Activated CD4-positive, alpha-beta T cell treated with anti-CD3 and anti-CD28 coated beads, Interleukin-2, amount 50 U/mL, for 16 hours (primary cell): ENCODE measurements around the gene RPUSD1.

Experiments
- DNase-seq: peaks from one replicate; pipeline ENCODE4 v3.0.0-alpha.2; 2020

Gene RPUSD1

DNA sequence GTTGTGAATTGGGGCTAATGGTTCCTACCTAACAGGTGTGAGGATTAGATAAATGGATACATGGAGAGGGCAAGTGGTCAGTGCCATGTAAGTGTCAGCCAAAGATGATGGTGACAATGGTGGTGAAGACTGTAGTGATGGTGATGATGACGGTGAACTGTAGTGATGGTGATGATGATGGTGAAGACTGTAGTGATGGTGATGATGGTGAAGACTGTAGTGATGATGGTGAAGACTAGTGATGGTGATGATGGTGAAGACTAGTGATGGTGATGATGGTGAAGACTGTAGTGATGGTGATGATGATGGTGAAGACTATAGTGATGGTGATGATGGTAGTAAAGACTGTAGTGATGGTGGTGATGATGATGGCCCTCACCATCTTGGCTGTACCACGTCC, 30.4 kb upstream of the RPUSD1 start:
- DNase-seq: no peak

DNA sequence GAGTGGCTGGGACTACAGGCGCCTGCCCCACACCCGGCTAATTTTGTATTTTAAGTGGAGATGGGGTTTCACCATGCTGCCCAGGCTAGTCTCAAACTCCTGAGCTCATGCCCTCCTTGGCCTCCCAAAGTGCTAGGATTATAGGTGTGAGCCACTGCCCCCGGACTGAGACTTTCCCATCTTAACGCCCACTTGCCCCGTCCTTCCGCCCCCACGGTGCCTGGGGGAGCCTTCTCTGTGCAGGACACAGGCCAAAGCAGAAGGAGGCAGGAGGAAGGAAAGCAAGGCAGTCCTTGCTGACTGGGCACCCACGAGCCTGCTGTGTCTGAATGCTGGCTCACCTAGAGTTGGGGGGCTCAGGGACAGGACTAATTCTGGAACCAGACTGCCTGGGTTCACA, 30.0 kb upstream of the RPUSD1 start:
- DNase-seq: no peak

DNA sequence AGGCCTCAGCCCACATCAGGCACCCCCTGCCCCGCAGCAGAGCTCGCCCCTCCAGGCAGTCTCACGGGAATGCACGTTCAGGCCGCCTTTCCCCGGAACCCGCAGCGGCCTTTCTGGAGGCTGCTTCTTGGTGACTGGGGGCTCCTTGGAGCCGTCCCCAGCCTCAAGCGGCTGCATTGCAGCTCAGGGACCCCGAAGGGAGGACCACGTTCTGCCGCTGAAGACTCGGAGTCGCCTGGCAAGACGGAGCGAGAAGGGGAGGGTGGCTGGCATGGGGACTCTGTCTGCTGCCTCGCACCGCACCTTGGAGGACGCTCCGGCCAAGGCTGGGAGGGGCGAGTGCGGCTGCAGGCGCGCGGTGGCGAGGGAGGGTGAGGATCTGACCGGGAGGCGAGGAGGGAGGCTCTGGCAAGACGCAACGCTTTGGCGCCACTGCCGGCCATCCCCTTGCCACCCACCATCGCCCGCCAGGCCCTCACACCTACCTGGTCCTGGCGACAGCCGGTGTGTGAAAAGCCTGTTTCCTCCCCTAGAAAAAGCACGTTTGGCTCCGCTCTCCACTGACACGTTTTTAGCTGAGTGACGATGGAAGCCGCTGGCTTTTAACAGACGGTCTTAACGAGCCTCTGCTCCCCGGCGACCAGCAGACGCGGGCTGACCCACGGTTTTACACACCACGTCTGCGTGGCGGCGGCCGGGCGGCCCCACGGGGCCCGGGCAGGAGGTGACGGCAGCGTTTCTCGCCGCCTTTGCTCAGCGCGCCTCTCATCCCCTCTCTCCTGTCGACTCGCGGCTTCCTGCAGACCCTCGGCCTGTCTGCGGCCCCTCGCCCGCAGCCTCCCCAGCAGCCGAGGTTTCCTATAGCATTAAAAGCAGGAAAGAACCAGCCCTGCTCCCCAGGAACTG, 29.1 kb upstream of the RPUSD1 start:
- DNase-seq: no peak

DNA sequence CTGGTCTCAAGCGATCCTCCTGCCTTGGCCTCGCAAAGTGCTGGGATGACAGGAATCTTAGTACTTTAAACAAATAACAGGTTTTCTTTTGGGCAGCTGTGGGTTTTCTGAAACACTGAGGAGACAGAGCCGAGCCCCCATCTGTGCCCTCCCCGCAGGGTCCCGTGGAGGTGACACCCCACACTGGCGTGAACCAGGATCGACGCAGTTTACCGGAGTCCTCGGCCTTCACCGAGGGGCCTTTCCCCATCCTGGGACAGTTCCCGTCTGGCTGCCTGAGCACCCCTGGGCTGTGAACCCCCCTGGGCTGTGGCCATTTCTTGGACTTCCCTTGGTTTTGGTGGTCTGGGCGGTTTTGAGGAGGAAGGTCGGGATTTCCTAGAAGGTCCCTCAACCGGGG, 27.7 kb upstream of the RPUSD1 start:
- DNase-seq: no peak

DNA sequence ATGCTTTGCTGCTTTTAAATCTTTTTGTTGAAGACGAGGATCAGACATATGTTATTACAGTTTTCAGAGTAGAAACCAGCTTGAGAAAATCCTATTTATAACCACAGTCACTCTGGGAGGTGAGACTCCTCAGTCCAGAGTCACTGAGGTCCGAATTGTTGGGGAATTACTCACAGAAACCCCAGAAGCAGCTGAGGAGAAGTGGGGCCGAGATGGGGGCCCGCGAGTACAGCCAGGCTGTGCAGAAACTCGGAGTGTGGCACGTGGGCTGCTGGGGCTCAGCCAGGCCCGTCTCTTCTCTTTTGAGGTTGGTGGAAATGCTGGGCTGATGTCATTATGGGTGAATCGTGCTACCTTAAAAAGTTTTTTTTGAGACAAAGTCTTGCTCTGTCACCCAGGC, 26.8 kb upstream of the RPUSD1 start:
- no peak for DNase-seq

DNA sequence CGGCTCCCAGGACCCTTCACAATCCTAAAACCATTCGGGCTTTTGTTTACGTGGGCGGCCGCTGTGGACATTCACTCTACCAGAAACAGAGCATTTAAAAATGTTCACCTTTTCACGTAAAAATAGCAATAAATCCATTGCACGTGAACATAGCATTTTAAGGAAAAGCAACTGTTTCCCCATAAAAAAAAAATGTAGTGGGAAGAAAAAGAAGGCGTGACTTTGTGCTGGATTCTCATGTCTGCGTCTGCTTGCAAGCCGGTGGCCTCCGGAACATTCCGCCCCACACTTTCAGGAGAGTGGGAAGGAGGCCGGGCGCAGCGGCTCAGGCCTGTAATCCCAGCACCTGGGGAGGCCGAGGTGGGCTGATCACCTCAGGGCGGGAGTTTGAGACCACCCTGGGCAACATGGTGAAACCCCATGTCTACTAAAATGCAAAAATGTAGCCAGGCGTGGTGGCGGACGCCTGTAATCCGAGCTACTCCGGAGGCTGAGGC, 25.8 kb upstream of the RPUSD1 start:
- no peak for DNase-seq

DNA sequence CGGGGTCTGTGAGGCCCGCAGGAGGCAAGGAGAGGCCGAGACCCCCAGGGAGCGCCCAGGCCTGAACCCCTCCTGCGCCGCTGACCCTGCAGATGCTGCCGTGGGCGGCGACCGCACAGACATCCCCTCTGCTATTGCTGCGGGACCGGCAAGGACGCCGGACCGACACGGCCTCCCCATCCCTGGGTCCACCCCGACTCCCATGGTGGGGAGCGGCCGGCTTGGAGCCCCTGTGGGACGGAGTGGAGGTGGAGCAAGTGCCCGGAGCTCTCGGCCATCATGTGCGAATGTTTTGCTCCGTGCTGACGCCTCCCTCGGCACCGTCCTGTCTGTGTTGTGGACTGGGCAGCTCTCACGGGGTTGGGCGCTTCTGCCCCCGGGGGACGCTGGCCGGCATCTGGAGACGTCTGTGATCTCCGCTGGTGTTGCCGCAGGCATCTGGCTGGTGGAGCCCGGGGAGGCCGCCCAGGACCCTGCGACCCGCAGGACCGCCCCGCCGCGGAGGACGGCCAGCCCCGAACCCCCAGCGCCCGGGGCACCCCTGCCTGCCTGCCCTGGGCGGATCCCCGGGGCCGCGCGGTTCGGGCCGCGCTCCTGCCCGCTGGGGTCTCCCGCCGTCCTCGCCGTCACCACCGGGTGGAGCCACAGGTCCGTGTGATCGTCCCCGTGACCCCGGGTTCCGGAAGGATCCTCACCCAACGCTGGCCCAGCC, 25.2 kb upstream of the RPUSD1 start:
- peak; percentile 38 for DNase-seq

DNA sequence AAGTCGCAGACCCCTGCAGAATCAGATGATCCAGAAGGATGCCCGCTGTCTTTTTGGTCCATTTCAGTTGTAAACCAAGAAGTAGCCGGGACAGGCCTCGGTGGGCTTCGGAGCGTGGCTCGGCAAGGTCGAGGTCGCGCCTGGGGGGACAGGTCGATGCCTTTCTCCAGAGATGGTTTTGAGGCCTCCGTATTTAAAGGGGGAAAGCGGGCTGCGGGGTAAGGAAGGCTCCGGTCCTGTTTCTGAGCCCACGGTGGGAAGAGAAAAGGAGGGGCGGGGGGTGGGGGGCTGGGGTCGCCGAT, 19.9 kb upstream of the RPUSD1 start:
- no peak for DNase-seq

DNA sequence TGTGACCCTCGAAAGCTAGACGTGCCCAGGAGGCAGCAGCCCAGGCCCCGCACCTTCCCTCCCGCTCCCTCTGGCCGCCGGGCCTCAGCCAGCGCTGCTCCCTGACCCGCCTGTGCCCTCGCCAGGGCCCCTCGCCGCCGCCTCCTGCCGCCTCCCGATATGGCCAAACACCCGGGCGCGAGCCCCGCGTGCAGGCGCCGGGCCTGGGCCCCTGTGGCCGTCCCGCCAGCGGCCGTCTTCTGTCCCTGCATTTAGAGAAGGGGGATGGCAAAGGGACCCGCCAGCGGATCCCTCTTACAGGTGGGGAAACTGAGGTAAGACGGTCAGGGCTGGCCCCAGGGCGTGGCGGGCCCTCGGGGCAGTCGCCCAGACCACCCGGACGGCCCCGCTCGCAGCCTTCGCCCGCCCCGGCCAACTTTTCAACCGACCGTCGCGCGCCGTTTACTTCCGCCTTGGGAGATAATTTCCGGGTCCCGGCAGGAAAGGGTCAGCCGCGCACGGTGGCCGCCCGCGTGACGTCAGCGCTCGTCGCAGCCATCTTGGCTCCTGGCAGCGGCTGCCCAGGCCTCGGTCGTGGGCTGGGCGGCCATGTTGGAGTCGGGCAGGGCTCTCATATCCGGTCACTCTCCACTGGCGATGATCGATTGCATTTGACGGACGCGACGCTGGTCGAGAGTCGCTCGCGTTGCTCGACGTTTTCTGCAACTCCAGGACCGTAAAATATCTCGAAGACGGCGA, 19.3 kb upstream of the RPUSD1 start:
- DNase-seq: peak; percentile 91

DNA sequence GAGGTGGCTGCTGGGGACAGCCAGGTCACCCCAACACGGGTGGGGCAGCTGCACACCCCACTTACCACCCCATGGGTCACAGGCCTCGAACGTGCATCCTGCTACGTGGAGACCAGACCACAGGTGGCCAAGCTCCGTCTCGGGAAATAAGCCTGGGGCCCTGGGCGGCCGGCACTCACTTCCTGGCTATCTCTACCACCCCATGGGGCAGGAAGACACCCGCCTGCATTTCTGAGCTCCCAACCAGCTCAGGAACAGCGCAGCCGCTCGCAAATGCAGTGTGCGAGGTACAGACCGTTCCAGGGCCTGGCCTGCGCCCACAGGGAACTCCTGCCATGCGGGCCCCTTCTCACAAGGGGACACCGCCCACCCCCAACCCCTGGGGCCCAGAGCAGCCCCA, 17.3 kb upstream of the RPUSD1 start:
- DNase-seq: no peak

DNA sequence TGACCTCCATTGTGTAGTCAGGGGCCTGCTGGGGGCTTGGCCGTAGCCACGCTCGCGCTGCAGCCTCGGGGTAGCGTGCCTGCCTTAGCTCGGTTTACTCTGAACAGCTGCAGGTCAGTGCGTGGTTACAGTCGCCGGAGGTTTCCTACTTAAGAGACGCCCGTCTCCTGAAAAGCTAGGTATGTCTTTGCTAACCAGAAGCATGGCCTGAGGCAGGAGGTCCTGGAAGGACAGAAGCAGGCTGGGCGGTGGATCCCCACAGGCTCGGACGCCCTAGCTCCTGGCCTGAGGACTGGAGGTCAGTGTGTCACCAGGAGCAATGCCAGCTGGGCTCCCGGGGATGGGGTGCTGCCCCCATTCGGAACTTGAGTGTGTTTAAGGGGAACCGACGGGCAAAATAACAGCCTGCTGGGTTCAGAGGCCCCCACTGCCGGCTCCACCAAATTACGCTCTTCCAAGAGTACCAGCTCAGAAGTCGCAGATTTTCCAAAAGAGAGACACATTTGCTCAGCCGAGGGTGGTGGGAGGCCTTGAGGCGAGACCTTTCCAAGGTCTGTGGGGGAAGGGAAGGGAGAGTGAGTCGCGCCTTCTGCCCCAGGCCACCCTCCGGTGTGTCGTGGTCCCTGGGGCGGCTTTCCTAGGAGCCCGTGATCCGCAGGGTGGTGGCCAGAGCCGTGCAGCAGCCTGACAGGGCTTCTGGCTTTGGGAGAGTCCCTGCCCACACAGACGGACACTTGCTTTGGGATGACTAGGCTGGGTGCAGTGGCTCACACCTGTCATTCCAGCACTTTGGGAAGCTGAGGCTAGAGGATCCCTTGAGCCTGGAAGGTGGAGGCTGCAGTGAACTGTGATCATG, 16.2 kb upstream of the RPUSD1 start:
- no peak for DNase-seq

DNA sequence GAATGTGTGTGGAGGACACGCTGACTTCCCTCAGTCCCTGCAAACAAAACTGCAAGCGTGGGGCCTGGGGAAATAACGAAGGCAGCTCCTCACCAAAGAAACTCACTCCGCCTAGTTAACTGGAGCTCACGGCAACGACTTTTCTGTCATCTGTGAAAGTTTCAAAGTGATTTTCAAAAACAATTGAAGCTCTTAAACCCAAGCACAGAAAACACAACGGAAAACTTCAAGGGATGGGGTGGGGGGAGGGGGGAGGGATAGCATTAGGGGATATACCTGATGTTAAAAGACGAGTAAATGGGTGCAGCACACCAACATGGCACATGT, 15.5 kb upstream of the RPUSD1 start:
- no peak for DNase-seq

DNA sequence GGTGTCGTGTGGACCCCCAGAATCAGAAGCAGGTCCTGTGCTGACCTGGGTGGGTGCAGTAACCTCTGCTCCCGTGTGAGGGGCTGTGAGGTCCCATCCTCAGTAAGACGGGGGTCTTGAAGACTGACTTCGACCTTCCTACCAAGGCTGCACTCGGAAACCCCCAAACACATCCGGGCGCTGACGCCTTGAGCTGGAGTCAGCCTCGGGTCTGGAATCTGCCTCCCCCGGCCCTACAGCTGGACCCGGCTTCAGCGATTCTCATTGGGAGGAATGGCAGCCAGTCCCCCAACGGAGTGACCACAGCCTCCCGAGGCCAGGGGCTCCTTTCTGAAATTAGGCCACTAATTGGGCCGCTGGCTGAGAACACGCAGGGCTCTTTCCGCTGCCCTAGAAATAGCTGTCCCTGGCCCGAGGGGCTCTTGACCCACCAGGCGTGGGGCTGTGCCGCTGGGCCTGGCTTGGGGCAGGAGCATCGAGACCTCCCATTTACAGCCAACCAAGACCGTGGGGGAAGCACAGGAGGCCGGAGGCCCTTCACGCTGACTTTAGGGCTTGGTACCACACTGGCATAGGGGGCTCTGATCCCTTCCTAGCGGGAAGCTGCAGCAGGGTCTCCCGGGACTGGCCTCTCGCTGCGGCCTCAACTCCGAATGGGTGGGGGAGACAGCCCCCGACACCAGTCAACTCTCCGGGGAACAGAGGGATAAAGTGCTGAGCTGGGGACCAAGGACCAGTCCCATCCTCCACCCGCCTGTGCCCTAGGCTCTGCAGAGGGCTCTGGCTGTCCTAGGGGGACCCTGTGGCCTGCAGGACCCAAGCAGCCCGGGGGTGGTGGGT, 15.0 kb upstream of the RPUSD1 start:
- DNase-seq: no peak

DNA sequence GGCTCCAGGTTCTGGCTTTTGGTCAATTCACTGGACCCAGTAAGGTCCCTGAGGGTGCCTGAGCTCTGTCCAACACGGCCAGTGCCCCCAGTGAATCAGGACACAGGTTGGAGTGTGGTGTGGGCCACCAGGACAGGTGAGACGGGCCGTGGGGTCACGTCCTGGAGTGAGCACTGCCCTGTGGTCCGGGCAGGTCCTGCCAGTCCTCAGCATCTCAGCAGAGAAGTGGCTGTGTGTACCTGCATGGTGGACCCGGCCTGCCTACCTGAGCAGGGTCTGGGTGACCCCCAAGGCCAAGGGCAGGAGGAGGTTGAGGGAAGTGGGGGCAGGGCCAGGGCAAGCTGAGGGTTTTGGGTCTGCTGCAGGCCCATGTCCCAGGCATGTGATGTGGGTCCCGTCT, 14.3 kb upstream of the RPUSD1 start:
- no peak for DNase-seq

DNA sequence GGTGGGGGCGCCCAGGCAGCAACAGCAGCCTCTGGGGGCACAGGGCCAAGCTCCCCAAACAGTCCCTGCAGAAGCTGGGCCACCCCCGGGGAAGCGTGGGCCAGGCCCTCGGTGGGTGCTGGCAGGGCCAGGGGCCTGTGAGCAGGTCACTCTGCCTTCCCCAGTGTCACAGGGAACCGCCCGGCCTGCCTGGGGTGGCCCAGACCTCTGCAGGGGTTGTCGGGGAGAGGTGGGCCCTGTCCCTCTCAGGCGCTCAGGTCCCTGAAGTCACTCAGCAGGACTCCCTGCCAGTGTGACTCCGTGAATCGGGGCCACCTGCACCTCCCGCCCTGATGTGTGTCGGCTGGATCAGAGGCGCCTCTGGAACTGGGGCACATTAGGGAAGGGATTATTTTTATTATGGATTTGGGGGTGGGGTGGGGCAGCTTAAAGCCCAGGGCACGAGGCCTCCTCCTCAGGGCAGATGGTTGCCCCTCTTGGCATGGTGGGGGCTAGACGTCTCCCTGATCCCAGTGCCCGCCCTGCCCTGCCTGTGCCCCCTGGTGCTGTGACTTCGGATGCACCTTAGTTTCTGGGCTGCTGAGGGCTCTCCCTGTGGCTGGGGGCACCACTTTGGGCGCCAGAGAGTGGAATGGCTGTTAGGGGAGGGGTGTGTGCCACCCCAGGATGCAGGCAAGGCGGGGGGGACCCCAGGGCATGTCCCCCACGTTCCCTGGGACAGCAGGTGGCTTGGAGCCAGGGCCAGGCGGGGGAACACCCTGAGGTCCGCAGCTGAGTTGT, 13.6 kb upstream of the RPUSD1 start:
- DNase-seq: no peak

DNA sequence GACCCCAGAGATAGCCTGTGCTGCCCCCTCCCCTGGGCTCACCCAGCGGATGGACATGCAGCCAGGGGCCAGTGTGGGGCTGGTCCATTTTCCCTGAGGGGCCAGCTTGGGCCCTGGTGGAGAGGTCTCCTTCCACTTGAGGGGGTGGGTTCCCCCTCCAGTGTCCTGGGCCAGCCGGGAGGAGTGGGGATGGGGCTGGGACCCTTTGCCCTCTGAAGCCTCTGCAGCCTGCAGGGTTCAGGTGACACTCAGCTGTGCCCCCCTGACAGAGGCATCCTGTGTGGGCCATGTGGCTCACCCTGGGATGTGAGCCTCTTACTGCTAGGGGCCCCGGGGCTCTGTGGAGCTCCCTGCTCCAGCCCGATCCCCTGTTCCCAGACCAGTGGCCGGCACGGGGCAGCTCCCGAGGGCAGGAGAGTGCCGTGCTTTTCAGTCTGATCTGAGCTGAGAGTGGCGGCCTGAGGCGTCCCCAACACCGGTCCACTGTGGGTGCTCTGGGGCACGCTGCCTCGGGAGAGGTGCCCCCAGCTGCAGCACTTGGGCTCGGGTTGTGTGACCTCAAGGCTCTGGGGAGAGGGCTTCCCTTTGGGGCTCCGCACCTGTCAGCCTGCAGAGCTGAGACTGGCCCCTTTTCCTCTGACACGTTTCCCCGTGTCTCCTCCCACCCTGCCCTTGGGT, 12.8 kb upstream of the RPUSD1 start:
- DNase-seq: no peak

DNA sequence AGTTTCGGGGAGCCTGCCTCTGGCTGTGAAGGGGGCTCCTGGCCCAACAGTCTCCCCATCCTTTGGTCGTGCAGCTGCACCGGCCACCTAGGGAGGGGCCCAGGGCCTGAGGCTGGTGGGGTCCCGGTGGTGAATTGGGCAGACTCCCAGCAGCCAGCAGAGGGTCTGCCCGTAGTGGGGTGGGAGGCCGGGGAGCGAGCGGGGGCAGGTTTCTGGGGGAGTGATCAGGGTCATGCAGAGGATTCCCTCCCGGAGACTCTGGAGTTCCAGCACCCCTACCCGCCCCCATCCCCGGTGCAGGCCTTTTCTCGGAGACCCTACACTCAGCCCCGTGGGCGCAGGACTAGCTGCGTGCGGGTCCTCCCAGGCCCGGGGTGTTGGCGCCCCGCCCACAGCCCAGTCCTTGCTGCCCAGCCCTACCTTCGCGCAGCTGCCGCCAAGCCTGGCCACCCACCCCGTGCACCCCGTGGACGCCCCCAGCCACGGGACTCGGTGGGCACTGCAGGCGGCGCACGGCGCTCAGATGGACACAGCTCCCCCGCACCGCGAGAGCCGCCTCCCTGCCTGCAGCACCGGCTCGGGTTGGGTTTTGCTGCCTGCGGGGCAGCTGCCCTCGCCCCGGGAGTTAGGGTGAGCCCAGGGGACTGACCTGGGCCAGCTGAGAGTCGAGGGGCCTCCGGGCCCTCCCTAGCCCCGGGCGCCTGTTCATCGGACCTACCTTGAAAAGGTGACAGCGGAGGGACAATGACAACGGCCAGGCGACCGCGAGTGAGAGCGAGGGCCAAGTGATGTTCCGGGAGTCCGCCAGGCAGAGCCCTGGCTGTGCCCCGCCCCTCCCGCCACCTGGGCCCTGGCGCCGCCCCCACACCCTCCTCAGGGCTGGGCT, 12.0 kb upstream of the RPUSD1 start, which contains the start of gene GNG13:
Gene GNG13, minus strand, starts transcription at position 787 of the 886 bp plus-strand sequence. CDS start 1,657 bp downstream, outside the sequence.
- DNase-seq: no peak

DNA sequence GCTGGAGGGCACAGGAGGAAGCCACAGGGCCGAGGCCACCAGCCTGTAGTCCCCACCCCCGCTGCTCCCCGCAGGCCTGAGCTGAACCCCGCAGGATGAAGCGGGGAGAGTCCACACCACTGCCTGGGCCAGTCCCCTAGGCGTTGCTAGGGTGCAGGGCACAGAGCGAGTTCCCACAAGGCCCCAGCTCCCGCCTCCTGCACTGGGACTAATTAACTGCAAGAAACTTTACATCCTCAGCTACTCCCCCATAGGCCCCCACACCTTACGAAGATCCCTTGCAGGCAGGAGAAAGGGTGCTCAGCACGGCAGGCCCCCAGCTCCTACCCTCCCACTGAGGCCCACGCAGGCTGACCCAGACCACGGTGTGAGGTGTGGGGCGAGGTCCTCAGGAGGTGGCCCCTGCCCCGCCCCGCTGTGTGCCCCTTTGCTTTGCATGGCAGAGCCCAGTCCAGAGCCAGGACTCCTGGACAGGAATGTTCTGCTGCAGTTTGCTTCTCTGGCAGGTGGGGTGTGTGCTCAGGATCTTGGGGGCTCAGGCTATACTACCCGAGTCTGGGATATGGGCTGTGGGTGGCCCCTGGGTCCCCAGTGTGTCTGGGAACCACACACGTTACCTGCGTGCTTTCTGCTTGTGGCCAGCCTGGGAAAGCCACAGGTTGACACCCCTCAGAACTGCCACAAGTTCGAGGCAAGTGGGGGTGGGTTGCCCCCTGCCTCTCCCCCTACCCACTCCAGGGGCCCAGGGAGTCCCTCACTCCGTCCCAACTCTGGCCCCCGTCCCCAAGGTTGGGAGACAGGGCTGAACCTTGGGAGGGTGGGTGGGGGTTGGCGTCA, 11.1 kb upstream of the RPUSD1 start:
- DNase-seq: no peak
